GM10266 (cell line): Measurements from ENCODE around the gene FAM13C.

Experiments used
- DNase-seq: peaks from one replicate; pipeline ENCODE4 v3.0.0; 2012; ENCODE audit errors: extremely low spot score
- TF ChIP-seq, protein P1 (sequence below): IDR thresholded peaks from 2 replicates; pipeline ENCODE4 v1.5.1; 2012; ENCODE audit warnings: mild to moderate bottlenecking, low read depth; ENCODE audit not compliant: control insufficient read depth, insufficient read depth; ENCODE audit errors: missing control alignments

Gene FAM13C

DNA sequence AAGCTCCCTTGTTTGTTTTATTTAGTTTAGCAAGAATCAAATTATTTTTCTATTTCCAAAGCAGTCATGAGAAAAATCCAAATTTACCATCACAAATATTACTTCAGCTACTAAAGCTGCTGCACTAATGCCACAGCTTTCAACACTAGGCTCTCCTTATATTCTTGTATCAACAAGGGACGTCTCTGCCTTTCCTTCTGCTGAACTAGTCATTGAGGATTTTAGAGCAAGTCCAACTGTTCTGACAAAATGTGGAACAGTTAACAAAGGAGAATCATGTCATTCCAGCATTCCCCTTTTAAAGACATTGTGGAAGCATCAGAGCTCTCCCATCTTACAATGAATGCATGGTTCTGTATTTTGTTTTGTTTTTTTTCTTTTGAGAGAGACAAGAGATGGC is 28.6 kb downstream of the FAM13C start:
- DNase-seq, result no peak
- TF ChIP-seq, protein P1, sequence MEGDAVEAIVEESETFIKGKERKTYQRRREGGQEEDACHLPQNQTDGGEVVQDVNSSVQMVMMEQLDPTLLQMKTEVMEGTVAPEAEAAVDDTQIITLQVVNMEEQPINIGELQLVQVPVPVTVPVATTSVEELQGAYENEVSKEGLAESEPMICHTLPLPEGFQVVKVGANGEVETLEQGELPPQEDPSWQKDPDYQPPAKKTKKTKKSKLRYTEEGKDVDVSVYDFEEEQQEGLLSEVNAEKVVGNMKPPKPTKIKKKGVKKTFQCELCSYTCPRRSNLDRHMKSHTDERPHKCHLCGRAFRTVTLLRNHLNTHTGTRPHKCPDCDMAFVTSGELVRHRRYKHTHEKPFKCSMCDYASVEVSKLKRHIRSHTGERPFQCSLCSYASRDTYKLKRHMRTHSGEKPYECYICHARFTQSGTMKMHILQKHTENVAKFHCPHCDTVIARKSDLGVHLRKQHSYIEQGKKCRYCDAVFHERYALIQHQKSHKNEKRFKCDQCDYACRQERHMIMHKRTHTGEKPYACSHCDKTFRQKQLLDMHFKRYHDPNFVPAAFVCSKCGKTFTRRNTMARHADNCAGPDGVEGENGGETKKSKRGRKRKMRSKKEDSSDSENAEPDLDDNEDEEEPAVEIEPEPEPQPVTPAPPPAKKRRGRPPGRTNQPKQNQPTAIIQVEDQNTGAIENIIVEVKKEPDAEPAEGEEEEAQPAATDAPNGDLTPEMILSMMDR, result no peak

DNA sequence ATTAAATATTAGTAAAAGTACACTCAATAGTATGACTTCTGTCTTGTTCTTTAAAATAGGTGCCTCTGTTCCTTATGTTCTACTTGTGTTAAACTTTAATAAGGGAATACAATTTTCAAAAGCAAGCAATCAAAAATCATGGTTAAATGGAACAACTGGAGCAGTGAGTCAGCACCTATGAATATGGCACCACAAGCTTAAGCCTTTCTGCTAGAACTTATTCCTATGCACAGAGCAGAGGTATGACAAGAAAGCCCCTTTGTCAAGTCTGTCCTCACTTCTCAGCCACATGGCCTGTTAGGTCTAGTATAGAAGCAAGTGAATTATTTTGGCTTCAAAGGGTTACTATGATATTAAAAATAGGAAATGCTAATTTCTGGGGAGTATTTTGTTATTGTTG is 29.8 kb downstream of the FAM13C start:
- TF ChIP-seq, protein P1, result no peak
- DNase-seq, result no peak

DNA sequence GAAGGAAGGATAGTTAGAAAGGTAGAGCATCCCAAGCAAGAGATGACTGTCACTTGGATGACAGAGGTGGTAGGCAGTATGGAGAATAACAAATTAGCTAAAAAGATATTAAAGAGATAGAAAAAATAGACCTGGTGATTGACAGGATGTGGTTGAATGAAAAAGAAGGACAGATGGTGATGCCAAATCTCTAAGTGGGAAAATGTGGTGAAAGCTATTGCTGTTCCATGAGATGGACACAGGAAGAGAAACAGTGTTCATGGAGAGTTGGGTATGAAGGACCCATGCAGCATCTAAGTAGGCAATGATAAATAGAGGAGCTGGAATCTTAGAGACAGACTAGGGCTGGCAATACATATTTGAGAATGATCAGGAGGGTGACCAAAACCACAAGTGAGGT is 30.7 kb downstream of the FAM13C start:
- TF ChIP-seq, protein P1, result no peak

DNA sequence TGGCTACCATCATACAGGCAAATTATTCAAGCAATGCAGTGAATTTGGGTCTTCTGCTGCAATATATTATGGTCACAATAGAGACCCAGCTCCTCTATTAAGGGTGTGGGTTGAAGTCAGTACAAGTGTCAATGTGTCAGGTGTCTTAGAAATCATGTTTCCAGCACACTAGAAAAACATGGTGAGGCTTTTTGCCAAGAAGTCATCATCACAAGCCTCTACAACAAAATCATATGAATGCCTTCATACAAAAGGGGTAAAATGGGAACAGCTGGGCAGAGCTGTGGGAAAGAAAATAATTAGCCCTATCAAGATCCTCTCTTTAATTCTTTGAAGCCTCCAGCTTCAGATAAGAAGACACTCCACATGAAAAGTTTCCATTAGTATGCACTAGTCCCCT is 37.2 kb downstream of the FAM13C start:
- TF ChIP-seq, protein P1, result no peak
- DNase-seq, result no peak

More for the DNA sequence above, 30.7 kb downstream of the FAM13C start:
- DNase-seq, result no peak

DNA sequence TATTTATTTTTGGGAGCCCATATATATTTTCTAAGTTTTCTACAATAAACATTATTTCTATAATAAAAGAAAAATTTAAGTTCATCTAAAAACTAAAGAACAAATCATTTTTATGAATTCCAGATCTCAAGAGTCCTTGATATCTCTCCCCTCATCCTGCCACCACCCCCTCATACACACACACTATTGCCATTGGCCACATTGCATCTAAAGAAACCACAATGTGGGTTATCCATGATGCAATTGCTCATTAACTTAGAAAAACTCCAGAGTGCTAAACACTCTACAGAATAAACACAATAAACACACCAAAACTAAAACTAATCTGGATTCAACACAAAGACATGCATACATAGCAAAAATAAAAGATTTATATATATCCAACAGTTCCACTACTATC is 37.8 kb downstream of the FAM13C start:
- TF ChIP-seq, protein P1, result no peak
- DNase-seq, result no peak

DNA sequence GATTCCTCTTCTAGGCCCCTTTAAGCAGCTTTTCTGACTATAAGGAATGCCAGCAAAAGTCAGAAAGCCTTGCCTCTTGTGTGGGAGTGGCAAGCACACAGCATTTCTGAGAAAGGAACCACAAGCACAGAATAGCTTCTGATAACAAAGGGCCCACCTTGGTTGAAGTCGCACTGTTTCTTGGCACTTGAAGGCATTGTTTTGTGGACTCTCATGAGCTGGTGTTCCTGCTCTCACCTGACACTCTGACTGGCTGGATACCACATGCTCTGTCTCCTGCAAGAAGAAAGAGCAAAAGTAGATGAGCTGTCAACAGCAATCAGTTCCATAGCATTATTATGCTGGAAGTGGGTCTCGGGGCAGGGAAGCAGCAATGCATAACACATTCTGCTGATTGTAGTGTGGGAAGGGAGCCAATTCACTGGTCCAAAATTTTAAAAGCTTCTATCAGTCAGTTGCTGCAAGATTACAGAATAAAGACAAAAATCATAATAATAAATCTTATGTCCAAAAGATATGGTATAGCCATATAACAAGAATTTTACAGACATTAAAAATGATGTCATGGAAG is 38.4 kb downstream of the FAM13C start:
- TF ChIP-seq, protein P1, result no peak
- no peak for DNase-seq

DNA sequence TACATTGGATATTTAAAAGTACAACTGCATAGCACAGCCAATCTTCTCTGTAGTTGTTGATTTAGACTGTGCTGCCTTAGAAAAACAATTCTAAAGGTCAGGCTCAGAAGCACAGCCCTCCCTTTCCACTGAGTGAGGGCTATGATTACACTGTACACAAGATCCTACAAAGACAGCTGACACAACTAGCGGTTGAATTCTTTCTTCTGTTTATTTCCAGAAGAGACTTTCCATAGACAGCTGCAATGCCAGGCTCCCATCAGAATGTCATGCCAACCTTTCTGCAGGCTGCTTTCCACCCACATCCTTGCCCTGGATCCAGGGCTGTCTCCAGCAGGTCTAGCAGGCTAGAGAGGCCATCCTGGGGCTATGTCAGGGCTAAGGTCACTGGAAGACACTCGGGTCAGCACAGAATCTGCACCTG is 39.3 kb downstream of the FAM13C start:
- TF ChIP-seq, protein P1, result no peak
- no peak for DNase-seq
